ENCODE measurements around the gene MACF1. TPM values are rescaled to one million over a fixed set of nuclear protein-coding genes. Genes with fewer than 3 reads are reported as not detected.

Gene MACF1
- total and polyA plus RNA-seq, 2 of the 13 experiments (the other 11 are each of a cell fraction or from before 2014, with no cell fraction given) = 36.7 to 65.4 TPM

GRCh38 chr1:39163469-39163868 is 41.0 kb upstream of the MACF1 start:
- no peaks in the 10 kb centered on the region for H3K9me3 ChIP-seq (ENCODE audit: low read length)
- ChIA-PET POLR2A (no interaction called here), CTCF (ENCODE audit: low intra/inter-chr PET ratio, low total read pairs) (no interaction called here)
- H3K27me3 ChIP-seq (ENCODE audit: control insufficient read depth in 1 of 2, insufficient read depth in 2 of 2, low read length in 2 of 2) = no peaks in the 10 kb centered on the region; a peak in 1 of 5 replicates
- TF ChIP-seq LCORL (IDR thresholded peaks at IDR 0.05) (no peak), LCORL (CRISPR knock-in tag; IDR thresholded peaks at IDR 0.05) (no peak), ZNF205 (CRISPR knock-in tag; IDR thresholded peaks at IDR 0.05) (no peak), EP300 (IDR thresholded peaks at IDR 0.05; ENCODE audit: low read depth in 2 of 2, low read length in 2 of 2) (no peak), EP300 (CRISPR knock-in tag; IDR thresholded peaks at IDR 0.05; ENCODE audit: borderline replicate concordance) (no peak), ARID3A (IDR thresholded peaks at IDR 0.05; ENCODE audit: low read depth, low read length) (no peak)
- no peak overlapping the region for H3K27ac ChIP-seq (ENCODE audit: extremely low read length, insufficient read depth, low read length)
- H3K36me3 ChIP-seq (replicated peaks in 1 of 2; ENCODE audit: control insufficient read depth in 1 of 2, insufficient read depth in 2 of 2, low read length in 2 of 2) = peaks cover 2 to 4% of the 10 kb centered on the region in 2 experiments; a peak in 3 of 5 replicates
- intact Hi-C loops (cut with micrococcal nuclease; ENCODE audit: unreplicated experiment) (no loop called here), in situ Hi-C loops (cut with HindIII; ENCODE audit: extremely low pct_ligation_motif_present, low pct_unique_long_range_greater_than_20kb) (no loop called here)
- H3K4me3 ChIP-seq (replicated peaks in 1 of 3; ENCODE audit: insufficient read depth in 1 of 3, low read depth in 2 of 3, low read length in 3 of 3) = no peak overlapping the region
- no peak for DNase-seq (ENCODE audit: low spot score)
- BruUV-seq (replicated peaks) = no TSS peak
- H3K79me2 ChIP-seq (ENCODE audit: insufficient read depth, low read length) = peaks cover 46% of the 10 kb centered on the region
- no peak overlapping the region for H3K9ac ChIP-seq (ENCODE audit: insufficient read depth, low read depth, low read length)
- FAIRE-seq = no peak
- peaks cover 47% of the 10 kb centered on the region for H3K4me1 ChIP-seq (ENCODE audit: insufficient read depth, low read length)
- H2AFZ ChIP-seq (ENCODE audit: low read length) = no peak overlapping the region
- ATAC-seq = no peak
- H4K20me1 ChIP-seq (ENCODE audit: insufficient read depth, low read length) = 0 out of 2 replicates have a peak, but pooled peaks cover 3% of the 10 kb centered on the region
- H3K4me2 ChIP-seq (ENCODE audit: low read depth, low read length) = no peak overlapping the region

GRCh38 chr1:39164256-39164655 is 40.2 kb upstream of the MACF1 start:
- Histone ChIP-seq H2AFZ (ENCODE audit: low read length) (no peak overlapping the region), H3K9ac (ENCODE audit: insufficient read depth, low read depth, low read length) (no peak overlapping the region), H3K4me2 (ENCODE audit: low read depth, low read length) (no peak overlapping the region), H3K27ac (ENCODE audit: extremely low read length, insufficient read depth, low read length) (no peak overlapping the region), H3K4me1 (ENCODE audit: insufficient read depth, low read length) (peaks cover 50% of the 10 kb centered on the region), H3K27me3 (ENCODE audit: control insufficient read depth in 1 of 2, insufficient read depth in 2 of 2, low read length in 2 of 2) (no peaks in the 10 kb centered on the region; a peak in 1 of 5 replicates), H3K79me2 (ENCODE audit: insufficient read depth, low read length) (peaks cover 49% of the 10 kb centered on the region), H3K4me3 (replicated peaks in 1 of 3; ENCODE audit: insufficient read depth in 1 of 3, low read depth in 2 of 3, low read length in 3 of 3) (no peak overlapping the region), H3K9me3 (ENCODE audit: low read length) (no peaks in the 10 kb centered on the region), H4K20me1 (ENCODE audit: insufficient read depth, low read length) (0 out of 2 replicates have a peak, but pooled peaks cover 3% of the 10 kb centered on the region), H3K36me3 (replicated peaks in 1 of 2; ENCODE audit: control insufficient read depth in 1 of 2, insufficient read depth in 2 of 2, low read length in 2 of 2) (peaks cover 2 to 4% of the 10 kb centered on the region in 2 experiments; a peak in 3 of 5 replicates)
- in situ Hi-C loops (cut with HindIII; ENCODE audit: extremely low pct_ligation_motif_present, low pct_unique_long_range_greater_than_20kb) (no loop called here), intact Hi-C loops (cut with micrococcal nuclease; ENCODE audit: unreplicated experiment) (no loop called here)
- ATAC-seq (no peak), DNase-seq (ENCODE audit: low spot score) (no peak), FAIRE-seq (no peak)
- ChIA-PET POLR2A (interaction anchor here (0.7 kb wide), 1 partner anchor 28 kb away, joined by 3 read pairs; no protein-coding TSS in a partner anchor), CTCF (ENCODE audit: low intra/inter-chr PET ratio, low total read pairs) (no interaction called here)
- BruUV-seq (replicated peaks) = no TSS peak
- TF ChIP-seq ATF2 (CRISPR knock-in tag; IDR thresholded peaks at IDR 0.05) (no peak), NONO (IDR thresholded peaks at IDR 0.05) (no peak), NONO (CRISPR knock-in tag; conservative IDR thresholded peaks at IDR 0.05) (no peak), SMARCC2 (IDR thresholded peaks at IDR 0.05) (no peak), ZNF543 (CRISPR knock-in tag; IDR thresholded peaks at IDR 0.05) (no peak), ZNF652 (CRISPR knock-in tag; IDR thresholded peaks at IDR 0.05; ENCODE audit: borderline replicate concordance, low read depth) (no peak), ESRRA (CRISPR knock-in tag; IDR thresholded peaks at IDR 0.05; ENCODE audit: low read depth) (no peak)
- TF ChIP-seq, protein P1, sequence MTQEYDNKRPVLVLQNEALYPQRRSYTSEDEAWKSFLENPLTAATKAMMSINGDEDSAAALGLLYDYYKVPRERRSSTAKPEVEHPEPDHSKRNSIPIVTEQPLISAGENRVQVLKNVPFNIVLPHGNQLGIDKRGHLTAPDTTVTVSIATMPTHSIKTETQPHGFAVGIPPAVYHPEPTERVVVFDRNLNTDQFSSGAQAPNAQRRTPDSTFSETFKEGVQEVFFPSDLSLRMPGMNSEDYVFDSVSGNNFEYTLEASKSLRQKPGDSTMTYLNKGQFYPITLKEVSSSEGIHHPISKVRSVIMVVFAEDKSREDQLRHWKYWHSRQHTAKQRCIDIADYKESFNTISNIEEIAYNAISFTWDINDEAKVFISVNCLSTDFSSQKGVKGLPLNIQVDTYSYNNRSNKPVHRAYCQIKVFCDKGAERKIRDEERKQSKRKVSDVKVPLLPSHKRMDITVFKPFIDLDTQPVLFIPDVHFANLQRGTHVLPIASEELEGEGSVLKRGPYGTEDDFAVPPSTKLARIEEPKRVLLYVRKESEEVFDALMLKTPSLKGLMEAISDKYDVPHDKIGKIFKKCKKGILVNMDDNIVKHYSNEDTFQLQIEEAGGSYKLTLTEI (CRISPR knock-in tag; conservative IDR thresholded peaks at IDR 0.05) = no peak
- TF ChIP-seq, protein P2, sequence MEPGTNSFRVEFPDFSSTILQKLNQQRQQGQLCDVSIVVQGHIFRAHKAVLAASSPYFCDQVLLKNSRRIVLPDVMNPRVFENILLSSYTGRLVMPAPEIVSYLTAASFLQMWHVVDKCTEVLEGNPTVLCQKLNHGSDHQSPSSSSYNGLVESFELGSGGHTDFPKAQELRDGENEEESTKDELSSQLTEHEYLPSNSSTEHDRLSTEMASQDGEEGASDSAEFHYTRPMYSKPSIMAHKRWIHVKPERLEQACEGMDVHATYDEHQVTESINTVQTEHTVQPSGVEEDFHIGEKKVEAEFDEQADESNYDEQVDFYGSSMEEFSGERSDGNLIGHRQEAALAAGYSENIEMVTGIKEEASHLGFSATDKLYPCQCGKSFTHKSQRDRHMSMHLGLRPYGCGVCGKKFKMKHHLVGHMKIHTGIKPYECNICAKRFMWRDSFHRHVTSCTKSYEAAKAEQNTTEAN (CRISPR knock-in tag; conservative IDR thresholded peaks at IDR 0.05) = no peak

Measured in HepG2 (cell line).